ENCODE measurements around the gene SNAP29.
"Not testable (repeated sequence)": the region's sequence is repeated elsewhere in the genome, so short reads cannot be mapped to it uniquely, and the experiment has no call there.

The SNAP29 gene

GRCh38 chr22:20834725-20835124 is 24.1 kb upstream of the SNAP29 start:
- DNase-seq (ENCODE audit: low spot score): no peak

DNA sequence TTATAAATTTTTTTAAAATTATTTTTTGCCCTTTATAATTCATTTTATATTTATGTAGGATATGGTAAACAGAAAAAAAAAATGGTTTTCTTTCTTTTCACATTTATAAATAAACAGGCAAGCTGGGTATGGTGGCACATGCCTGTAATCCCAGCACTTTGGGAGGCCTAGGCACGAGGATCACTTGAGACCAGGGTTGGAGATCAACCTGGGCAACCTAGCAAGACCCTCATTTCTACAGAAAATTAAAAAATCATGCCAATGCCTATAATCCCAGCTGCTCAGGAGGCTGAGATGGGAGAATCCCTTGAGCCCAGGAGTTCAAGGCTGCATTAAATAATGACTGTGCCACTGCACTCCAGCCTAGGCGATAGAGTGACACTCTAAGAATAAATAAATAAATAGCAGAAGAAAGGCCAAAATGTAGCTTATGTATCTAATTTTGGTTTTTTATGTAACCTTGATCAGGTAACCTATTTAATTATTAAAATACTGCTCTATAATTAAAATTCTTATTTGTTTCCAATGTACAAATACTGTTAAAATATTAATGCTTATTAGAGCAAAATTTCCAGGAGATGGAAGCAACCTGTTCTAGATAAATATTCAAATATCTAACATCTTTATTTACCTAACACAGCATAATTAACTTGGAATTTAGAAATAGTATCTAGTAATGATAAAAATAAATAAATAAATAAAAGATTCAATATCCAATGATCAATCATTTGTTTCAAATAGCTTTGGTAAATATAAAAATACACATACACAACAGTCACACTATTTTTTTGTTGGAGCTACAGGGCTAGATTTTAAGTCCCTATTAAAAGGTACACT is 21.6 kb upstream of the SNAP29 start:
- DNase-seq (ENCODE audit: low spot score): no peak

GRCh38 chr22:20839354-20839753 is 19.5 kb upstream of the SNAP29 start:
- not testable (repeated sequence) for DNase-seq (ENCODE audit: low spot score)

- no peak for DNase-seq (ENCODE audit: low spot score)
Measured at GRCh38 chr22:20839837-20840645, 18.8 kb upstream of the SNAP29 start.

DNA sequence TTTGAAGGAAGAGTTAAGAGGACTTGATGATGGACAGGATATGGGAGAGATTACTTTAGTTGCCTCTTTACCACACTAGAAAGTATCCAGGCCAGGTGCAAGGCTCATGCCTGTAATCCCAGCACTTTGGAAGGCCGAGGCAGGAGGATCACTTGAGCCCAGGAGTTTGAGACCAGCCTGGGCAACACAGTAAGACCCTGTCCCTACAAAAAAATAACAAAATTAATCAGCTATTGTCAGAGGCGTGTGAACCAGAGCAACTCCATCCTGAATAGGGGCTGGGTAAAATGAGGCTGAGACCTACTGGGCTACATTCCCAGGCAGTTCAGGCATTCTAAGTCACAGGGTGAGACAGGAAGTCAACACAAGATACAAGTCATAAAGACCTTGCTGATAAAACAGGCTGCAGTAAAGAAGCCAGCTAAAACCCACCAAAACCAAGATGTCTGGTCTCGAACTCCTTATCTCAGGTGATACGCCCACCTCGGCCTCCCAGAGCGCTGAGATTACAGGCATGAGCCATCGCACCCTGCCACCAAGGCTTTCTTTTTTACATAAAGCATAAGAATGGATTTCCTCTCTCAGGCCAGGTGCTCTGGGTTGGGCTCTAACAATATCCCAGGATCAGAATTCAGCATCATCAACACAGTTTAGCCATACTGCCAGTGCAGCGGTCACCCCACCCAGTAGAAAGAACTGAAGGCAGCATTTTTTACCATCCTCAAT is 18.0 kb upstream of the SNAP29 start:
- DNase-seq (ENCODE audit: low spot score): no peak

DNA sequence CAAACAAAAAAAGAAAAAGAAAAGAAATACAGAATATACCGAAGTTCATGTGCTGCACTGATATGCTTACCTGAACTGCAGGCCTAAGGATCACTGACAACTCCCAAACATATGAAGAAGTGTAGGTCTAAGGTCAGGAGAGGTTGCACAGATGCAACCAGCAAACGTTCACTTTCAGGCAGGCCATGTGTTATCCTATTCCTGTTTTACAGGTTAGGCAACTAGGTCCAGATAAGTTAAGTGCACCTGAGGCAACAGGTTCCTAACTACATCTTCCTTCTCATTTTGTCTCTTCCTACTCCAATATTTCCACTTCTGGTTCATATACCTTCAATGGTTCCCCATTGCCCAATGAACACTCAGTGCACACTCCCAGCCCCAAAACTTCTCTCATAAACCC is 15.3 kb upstream of the SNAP29 start:
- no peak for DNase-seq (ENCODE audit: low spot score)

GRCh38 chr22:20844055-20845037 is 14.5 kb upstream of the SNAP29 start:
- DNase-seq (ENCODE audit: low spot score): no peak

DNA sequence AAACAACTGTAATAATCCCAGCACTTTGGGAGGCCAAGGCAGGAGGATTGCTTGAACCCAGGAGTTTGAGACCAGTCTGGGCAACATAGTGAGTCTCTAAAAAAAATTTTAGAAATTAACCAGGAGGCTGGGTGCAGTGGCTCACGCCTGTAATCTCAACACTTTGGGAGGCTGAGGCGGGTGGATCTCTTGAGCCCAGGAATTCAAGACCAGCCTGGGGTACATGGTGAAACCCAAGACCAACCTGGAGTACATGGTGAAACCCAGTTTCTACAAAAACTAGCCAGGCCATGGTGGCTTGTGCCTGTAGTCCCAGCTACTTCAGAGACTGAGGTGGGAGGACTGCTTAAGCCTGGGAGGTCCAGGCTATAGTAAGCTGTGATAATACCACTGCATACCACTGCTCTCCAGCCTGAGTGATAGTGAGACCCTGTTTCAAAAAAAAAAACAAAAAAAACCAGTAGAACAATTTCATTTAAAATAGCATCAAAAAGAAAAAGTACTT is 11.4 kb upstream of the SNAP29 start:
- no peak for DNase-seq (ENCODE audit: low spot score)

DNA sequence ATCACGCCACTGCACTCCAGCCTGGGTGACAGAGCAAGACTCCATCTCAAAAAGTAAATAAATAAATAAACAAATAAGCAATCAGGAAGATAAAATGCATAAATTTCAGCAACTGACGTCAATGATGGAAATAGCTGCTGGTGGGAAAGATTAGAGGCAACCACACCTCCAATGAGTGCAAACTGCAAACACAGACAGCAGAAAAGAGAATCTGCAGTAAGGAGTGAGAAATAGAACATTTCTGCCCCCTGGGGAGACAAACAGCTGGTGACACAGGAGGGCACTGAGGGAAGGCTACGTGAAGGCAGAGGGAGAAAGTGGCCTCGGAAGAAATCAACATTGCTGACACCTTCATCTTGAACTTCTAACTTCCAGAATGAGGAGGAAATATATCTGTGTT is 6.7 kb upstream of the SNAP29 start:
- DNase-seq (ENCODE audit: low spot score): no peak

GRCh38 chr22:20852503-20852902 is 6.3 kb upstream of the SNAP29 start:
- DNase-seq (ENCODE audit: low spot score): no peak

DNA sequence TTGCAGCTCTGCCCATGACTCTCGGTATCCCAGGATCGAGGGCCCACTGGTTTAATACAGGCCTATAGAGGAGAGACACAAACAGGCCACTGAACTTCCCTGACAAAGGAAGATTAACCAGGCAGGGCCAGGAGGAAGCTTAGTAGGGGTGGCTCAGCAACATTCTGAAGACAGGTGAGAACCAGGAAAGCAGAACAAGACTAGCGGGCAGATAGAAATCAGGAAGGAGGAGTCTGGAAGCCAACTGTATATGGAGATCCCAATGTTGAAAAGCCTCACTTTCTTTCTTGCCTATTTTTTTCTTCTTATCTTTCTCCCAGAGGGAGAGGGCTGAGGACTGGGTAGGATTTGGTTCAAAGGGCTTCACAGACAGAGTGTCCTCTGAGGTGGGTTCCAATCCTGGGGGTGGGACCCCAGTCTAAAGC is 5.6 kb upstream of the SNAP29 start:
- DNase-seq (ENCODE audit: low spot score): no peak

DNA sequence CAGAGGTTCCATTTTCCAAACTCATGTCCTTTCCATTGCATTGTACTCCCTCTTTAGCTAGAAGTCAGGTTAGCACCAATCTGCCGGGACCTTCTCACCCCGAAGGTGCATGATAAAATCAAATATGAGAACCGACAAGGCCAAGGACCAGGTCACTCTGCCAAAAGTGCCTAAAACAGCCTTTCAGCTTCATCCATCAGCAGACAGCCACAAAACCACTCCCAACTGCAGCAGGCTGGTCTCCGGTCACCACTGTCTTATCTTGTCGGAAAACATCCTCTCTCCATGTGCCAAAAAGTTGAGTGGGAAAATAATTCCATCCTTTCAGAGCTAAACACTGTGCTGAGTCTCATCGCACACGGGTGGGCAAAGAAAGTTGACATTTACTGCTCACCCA is 1.6 kb upstream of the SNAP29 start:
- DNase-seq (ENCODE audit: low spot score): no peak

- DNase-seq (ENCODE audit: low spot score): peak; percentile 86
Measured at GRCh38 chr22:20857838-20858614, 781 bp upstream of the SNAP29 start.

GRCh38 chr22:20859615-20860014 is 808 bp downstream of the SNAP29 start:
- no peak for DNase-seq (ENCODE audit: low spot score)

DNA sequence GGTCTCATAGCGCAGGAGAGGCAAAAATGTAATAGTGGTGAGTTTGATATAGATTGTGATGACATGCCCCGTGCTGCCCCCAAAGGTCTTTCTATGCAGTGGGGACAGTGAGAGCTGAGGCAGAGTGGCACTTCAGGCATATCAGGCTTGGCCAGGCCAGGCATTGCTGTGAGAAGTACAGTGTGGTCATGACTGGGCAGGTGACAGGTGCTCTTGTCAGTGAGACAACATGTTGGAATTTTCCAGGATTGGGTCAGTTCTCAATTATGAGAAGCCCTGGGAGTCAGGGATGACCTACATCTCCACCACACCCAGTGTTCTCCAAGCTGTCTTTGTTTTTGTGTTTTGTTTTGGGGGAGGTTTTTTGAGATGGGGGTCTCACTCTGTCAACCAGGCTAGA is 3.7 kb downstream of the SNAP29 start:
- DNase-seq (ENCODE audit: low spot score): no peak

DNA sequence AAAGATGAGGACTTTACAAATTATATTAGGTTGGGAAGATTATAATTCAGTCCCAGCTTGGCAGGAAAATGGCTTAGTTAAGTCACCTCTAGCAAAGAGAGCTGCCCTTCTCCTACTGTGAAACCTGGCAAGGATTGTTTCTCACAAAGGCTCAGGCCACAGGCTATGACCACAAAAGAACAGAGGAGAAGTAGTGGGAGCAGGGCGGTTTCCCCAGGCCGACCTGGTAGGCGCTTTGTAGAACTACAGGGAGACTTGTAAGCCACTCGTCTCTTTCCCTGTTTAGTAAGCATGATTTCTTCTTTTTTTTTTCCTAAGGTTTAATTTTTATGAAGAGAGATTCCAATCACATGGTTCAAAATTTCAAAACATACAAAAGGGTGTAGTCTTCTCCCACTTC is 4.6 kb downstream of the SNAP29 start:
- no peak for DNase-seq (ENCODE audit: low spot score)

- DNase-seq (ENCODE audit: low spot score): no peak
Measured at GRCh38 chr22:20864186-20864908, 5.5 kb downstream of the SNAP29 start.

DNA sequence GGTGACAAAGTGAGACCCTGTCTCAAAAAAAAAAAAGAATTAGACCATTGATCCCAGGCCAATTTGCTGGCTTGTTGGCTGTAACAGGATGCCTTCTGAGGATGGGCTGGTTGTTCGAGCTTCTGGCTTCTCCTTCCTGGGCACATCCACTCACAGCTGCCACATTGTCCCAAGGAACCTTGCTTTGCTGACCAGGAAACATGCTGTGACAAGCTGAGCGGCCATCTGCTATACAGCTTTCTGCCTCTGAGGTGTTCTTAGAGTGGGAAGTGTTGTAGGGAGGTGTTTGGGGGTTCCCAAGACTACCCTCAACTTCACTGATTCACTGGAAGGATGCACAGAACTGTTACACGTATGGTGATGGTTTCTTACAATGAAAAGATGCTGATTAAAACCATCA is 6.5 kb downstream of the SNAP29 start:
- DNase-seq (ENCODE audit: low spot score): no peak

- DNase-seq (ENCODE audit: low spot score): no peak
Measured at GRCh38 chr22:20865875-20866445, 7.2 kb downstream of the SNAP29 start.
